ENCODE measurements around the gene ACE. TPM values are rescaled to one million over a fixed set of nuclear protein-coding genes. Genes with fewer than 3 reads are reported as not detected.

The ACE gene
- polyA plus RNA-seq, 4 donors: 13.2 to 16.3 (median 13.9) TPM

Other genes with a start within 250 kb of the ACE start
- gene CYB561, start 30.8 kb upstream of the ACE start, polyA plus RNA-seq (ENCODE audit: insufficient read length in 4 of 4): 10 to 100 TPM; 25.7 to 33.8 (median 29.9) TPM
- gene KCNH6, start 46.3 kb downstream of the ACE start, polyA plus RNA-seq (ENCODE audit: insufficient read length in 4 of 4): 1 to 10 TPM; 1.4 to 2.2 (median 2.0) TPM
- 100 to 1,000 TPM; 115 to 123 (median 120) TPM for gene DCAF7, start 73.4 kb downstream of the ACE start, polyA plus RNA-seq (ENCODE audit: insufficient read length in 4 of 4)
- 10 to 100 TPM; 25.1 to 31.0 (median 29.6) TPM for gene TACO1, start 123.8 kb downstream of the ACE start, polyA plus RNA-seq (ENCODE audit: insufficient read length in 4 of 4)
- gene MAP3K3, start 145.4 kb downstream of the ACE start, polyA plus RNA-seq (ENCODE audit: insufficient read length in 4 of 4): 10 to 100 TPM; 29.1 to 32.9 (median 29.7) TPM
- 10 to 100 TPM; 22.5 to 34.8 (median 25.4) TPM for gene LIMD2, start 223.1 kb downstream of the ACE start, polyA plus RNA-seq (ENCODE audit: insufficient read length in 4 of 4)